ENCODE results near the gene CLUH. TPM values are rescaled to one million over a fixed set of nuclear protein-coding genes. Genes with fewer than 3 reads are reported as not detected.

CLUH gene
- total RNA-seq, 1 experiment from 2014 or later, result 175 TPM

- TF ChIP-seq ATF3 (IDR thresholded peaks at IDR 0.05), result no peak
Measured at GRCh38 chr17:2710071-2710802, 1.3 kb downstream of the CLUH start (continued).

DNA sequence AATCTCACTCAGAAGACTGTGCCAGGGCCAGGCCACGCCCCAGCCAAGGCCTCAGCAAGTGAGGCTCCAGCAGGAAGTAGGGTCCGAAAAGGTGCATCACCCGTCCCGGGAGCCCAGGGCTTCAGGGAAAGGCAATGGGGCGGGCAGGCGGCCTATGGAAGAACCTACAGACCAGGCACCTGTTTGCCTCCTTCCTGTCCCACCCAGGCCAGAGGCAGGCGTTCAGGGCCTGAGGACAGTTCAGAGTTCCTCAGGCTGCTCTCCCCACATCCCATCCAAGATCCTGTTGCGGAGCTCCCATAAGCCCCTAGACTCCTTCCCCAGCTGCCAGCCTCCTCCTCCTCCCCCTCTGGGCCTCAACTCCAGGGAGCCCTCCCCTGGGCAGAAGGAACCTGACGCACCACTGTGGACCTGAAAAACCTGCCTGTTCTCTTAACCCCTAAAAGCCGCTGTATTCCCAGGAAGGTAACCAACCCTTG is 2.3 kb downstream of the CLUH start:
- ChIA-PET RAD21 (ENCODE audit: low non-redundant PET in 1 of 2, low total read pairs in 2 of 2, uncharacterized antibody in 2 of 2, unreplicated experiment in 2 of 2) (no interaction called here), CTCF (interaction anchor here (1.5 kb wide), 1 partner anchor 15 kb away, joined by 4 read pairs; no protein-coding TSS in a partner anchor), POLR2A (no interaction called here)
- intact Hi-C loops (cut with micrococcal nuclease), result no loop called here
- peaks cover 17% of the 10 kb centered on the region; the same call in 1 of the 2 replicates for H4K20me1 ChIP-seq (ENCODE audit: insufficient read depth)
- H3K9me3 ChIP-seq (ENCODE audit: control insufficient read depth in 1 of 2, insufficient read depth in 1 of 2, low read depth in 1 of 2, low read length in 2 of 2), result no peaks in the 10 kb centered on the region
- peak overlapping the region; percentile 94 for H3K9ac ChIP-seq (ENCODE audit: low read length)
- TF ChIP-seq POLR2AphosphoS5 (IDR thresholded peaks at IDR 0.05; ENCODE audit: low read depth, low read length), result no peak
- TF ChIP-seq, protein P1, sequence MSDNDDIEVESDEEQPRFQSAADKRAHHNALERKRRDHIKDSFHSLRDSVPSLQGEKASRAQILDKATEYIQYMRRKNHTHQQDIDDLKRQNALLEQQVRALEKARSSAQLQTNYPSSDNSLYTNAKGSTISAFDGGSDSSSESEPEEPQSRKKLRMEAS (IDR thresholded peaks at IDR 0.05), result no peak
- TF ChIP-seq CEBPB (IDR thresholded peaks at IDR 0.05; ENCODE audit: low read depth), result no peak
- TF ChIP-seq TCF7L2 (IDR thresholded peaks at IDR 0.05; ENCODE audit: borderline replicate concordance, extremely low read depth, insufficient read depth, insufficient read length), result no peak
- TF ChIP-seq POLR2A (IDR thresholded peaks at IDR 0.05; ENCODE audit: borderline replicate concordance, extremely low read depth, insufficient read depth, insufficient read length), result no peak
- no peak for TF ChIP-seq ZFX (IDR thresholded peaks at IDR 0.05)
- TF ChIP-seq ZNF274 (IDR thresholded peaks at IDR 0.05; ENCODE audit: low read depth, low read length), result no peak
- no peak for TF ChIP-seq CTCF (IDR thresholded peaks at IDR 0.05 in 2 of 3, conservative IDR thresholded peaks at IDR 0.05 in 1 of 3; ENCODE audit: borderline replicate concordance in 1 of 3, insufficient read depth in 1 of 3, low read depth in 2 of 3, low read length in 2 of 3)
- TF ChIP-seq ELF1 (IDR thresholded peaks at IDR 0.05; ENCODE audit: borderline replicate concordance, low read depth), result no peak
- no peak for TF ChIP-seq JUND (IDR thresholded peaks at IDR 0.05)
- no peak for TF ChIP-seq CBX3 (IDR thresholded peaks at IDR 0.05; ENCODE audit: low read depth)
- TF ChIP-seq, protein P2, sequence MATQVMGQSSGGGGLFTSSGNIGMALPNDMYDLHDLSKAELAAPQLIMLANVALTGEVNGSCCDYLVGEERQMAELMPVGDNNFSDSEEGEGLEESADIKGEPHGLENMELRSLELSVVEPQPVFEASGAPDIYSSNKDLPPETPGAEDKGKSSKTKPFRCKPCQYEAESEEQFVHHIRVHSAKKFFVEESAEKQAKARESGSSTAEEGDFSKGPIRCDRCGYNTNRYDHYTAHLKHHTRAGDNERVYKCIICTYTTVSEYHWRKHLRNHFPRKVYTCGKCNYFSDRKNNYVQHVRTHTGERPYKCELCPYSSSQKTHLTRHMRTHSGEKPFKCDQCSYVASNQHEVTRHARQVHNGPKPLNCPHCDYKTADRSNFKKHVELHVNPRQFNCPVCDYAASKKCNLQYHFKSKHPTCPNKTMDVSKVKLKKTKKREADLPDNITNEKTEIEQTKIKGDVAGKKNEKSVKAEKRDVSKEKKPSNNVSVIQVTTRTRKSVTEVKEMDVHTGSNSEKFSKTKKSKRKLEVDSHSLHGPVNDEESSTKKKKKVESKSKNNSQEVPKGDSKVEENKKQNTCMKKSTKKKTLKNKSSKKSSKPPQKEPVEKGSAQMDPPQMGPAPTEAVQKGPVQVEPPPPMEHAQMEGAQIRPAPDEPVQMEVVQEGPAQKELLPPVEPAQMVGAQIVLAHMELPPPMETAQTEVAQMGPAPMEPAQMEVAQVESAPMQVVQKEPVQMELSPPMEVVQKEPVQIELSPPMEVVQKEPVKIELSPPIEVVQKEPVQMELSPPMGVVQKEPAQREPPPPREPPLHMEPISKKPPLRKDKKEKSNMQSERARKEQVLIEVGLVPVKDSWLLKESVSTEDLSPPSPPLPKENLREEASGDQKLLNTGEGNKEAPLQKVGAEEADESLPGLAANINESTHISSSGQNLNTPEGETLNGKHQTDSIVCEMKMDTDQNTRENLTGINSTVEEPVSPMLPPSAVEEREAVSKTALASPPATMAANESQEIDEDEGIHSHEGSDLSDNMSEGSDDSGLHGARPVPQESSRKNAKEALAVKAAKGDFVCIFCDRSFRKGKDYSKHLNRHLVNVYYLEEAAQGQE (IDR thresholded peaks at IDR 0.05; ENCODE audit: low read depth), result no peak
- no peak for TF ChIP-seq ATF3 (IDR thresholded peaks at IDR 0.05)
- TF ChIP-seq EZH2phosphoT487 (IDR thresholded peaks at IDR 0.05; ENCODE audit: borderline replicate concordance), result no peak
- TF ChIP-seq YY1 (IDR thresholded peaks at IDR 0.05; ENCODE audit: extremely low read depth, insufficient replicate concordance, low read depth, low read length), result no peak
- TF ChIP-seq EZH2 (IDR thresholded peaks at IDR 0.05), result no peak
- no peak for TF ChIP-seq RAD21 (IDR thresholded peaks at IDR 0.05; ENCODE audit: low read depth)
- H3K27me3 ChIP-seq (ENCODE audit: insufficient read depth, low read length), result no peaks in the 10 kb centered on the region
- peaks cover 76% of the 10 kb centered on the region for H3K79me2 ChIP-seq (ENCODE audit: insufficient read depth, low read length)
- ATAC-seq (no peak; the same call in 1 of the 2 replicates), DNase-seq (ENCODE audit: low read depth, low spot score) (no peak)
- H3K4me1 ChIP-seq (ENCODE audit: control insufficient read depth in 1 of 2, insufficient read depth in 2 of 2, low read length in 2 of 2), result peaks cover 26 to 45% of the 10 kb centered on the region in 2 experiments
- BruUV-seq (replicated peaks), result no TSS peak
- H3K4me3 ChIP-seq (replicated peaks in 1 of 2; ENCODE audit: low read depth in 1 of 2, low read length in 2 of 2), result peak overlapping the region; percentile 94 to 100
- no peak overlapping the region for H2AFZ ChIP-seq (ENCODE audit: low read depth, low read length, poor library complexity, severe bottlenecking)
- peaks cover 2 to 15% of the 10 kb centered on the region in 2 experiments; a peak in 2 of 4 replicates for H3K36me3 ChIP-seq (ENCODE audit: control insufficient read depth in 1 of 2, insufficient read depth in 2 of 2, low read length in 2 of 2)
- peak overlapping the region; percentile 62 for H3K27ac ChIP-seq (ENCODE audit: low read depth, low read length)
- peak overlapping the region; percentile 100 for H3K4me2 ChIP-seq (ENCODE audit: low read length)
- H3K9me2 ChIP-seq (ENCODE audit: insufficient read depth), result no peaks in the 10 kb centered on the region

Measured in HCT116 (cell line).